ENCODE measurements around the gene MTHFD2.
A peak's percentile ranks its signal among the peaks of the same experiment; 100 is the strongest.

GRCh38 chr2:74178211-74179062 is 20.0 kb upstream of the MTHFD2 start, which contains the start of gene MOB1A:
- peak in 1 of 6 experiments; percentile 41 for TF ChIP-seq CTCF (IDR thresholded peaks at IDR 0.05)
- TF ChIP-seq POLR2A (IDR thresholded peaks at IDR 0.05): peak in 3 of 4 donors; percentile 73 to 96 (median 91)
